Measurements from ENCODE around the gene PIEZO1. TPM values are rescaled to one million over a fixed set of nuclear protein-coding genes. Genes with fewer than 3 reads are reported as not detected.

PIEZO1 gene
- total and polyA plus RNA-seq, 8 donors, result 75.3 to 193 (median 103) TPM

DNA sequence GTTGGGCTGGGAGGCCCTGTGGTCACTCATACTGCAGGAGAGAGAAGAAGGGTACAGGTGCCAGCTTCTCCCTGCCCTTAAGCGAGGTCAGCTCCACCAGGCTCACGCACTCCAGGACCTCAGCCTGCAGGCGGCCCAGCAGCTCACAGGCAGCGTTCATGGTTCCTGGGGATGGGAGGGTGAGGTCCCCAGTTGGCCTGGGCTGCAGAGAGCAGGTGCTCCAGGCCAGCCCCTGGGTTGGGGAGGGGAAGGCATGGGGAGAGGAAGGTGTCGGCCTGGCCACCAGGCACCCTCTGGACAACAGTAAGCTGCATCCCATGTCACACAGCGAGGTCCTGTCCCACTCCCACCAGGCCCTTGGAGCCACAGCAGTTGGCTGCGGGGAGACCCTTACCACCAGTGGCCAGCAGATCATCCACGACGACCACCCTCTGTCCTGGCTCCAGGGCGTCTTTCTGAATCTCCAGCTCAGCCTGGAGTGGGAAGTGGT is 24.7 kb upstream of the PIEZO1 start:
- Histone ChIP-seq H3K27me3 (peaks cover 0 to under 1% of the 10 kb centered on the region in 2 donors), H3K36me3 (peaks cover 0 to 32% of the 10 kb centered on the region in 2 donors), H3K4me3 (no peak overlapping the region), H3K9me3 (no peaks in the 10 kb centered on the region), H3K27ac (no peak overlapping the region), H3K4me1 (peaks cover 15 to 45% of the 10 kb centered on the region in 2 donors)
- DNase-seq, result no peak
- no peak for ATAC-seq
- intact Hi-C loops (cut with DNase I), result no loop called here
- TF ChIP-seq, protein P1, sequence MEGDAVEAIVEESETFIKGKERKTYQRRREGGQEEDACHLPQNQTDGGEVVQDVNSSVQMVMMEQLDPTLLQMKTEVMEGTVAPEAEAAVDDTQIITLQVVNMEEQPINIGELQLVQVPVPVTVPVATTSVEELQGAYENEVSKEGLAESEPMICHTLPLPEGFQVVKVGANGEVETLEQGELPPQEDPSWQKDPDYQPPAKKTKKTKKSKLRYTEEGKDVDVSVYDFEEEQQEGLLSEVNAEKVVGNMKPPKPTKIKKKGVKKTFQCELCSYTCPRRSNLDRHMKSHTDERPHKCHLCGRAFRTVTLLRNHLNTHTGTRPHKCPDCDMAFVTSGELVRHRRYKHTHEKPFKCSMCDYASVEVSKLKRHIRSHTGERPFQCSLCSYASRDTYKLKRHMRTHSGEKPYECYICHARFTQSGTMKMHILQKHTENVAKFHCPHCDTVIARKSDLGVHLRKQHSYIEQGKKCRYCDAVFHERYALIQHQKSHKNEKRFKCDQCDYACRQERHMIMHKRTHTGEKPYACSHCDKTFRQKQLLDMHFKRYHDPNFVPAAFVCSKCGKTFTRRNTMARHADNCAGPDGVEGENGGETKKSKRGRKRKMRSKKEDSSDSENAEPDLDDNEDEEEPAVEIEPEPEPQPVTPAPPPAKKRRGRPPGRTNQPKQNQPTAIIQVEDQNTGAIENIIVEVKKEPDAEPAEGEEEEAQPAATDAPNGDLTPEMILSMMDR (IDR thresholded peaks at IDR 0.05), result no peak

DNA sequence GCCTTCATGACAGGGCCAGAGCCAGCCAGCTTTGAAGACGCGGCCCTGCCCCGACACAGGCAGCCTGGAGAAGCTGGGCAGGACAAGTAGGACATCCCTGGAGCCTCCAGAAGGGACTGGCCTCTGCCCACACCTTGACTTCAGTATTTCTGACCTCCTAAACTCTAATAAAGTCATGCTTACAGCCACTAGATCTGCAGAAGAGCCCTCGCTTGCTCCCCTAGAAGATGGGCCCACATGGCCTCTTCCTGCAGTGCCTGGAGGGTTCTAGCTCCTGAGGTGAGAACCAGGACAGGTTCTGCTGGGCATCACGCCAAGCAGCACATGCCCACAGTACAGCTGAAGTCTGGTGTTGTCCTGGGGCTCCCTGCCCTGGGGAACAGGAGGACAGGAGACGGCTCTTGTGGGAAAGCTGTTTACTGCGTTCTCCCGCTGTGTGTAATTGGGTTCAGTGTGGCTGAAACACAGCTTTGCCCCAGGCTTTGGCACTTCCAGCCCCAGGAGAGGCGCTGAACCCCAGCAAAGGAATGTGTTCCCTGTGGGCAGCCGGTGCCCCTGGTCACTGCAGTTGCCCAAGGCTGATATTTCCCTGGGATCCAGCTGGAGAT is 24.2 kb upstream of the PIEZO1 start:
- Histone ChIP-seq H3K4me3 (no peak overlapping the region), H3K9me3 (no peaks in the 10 kb centered on the region), H3K4me1 (peaks cover 17 to 51% of the 10 kb centered on the region in 2 donors), H3K27me3 (peaks cover 0 to 6% of the 10 kb centered on the region in 2 donors), H3K36me3 (peaks cover 0 to 32% of the 10 kb centered on the region in 2 donors), H3K27ac (no peak overlapping the region)
- no peak for ATAC-seq
- TF ChIP-seq, protein P1 (IDR thresholded peaks at IDR 0.05), result no peak
- no peak for DNase-seq
- intact Hi-C loops (cut with DNase I), result no loop called here

DNA sequence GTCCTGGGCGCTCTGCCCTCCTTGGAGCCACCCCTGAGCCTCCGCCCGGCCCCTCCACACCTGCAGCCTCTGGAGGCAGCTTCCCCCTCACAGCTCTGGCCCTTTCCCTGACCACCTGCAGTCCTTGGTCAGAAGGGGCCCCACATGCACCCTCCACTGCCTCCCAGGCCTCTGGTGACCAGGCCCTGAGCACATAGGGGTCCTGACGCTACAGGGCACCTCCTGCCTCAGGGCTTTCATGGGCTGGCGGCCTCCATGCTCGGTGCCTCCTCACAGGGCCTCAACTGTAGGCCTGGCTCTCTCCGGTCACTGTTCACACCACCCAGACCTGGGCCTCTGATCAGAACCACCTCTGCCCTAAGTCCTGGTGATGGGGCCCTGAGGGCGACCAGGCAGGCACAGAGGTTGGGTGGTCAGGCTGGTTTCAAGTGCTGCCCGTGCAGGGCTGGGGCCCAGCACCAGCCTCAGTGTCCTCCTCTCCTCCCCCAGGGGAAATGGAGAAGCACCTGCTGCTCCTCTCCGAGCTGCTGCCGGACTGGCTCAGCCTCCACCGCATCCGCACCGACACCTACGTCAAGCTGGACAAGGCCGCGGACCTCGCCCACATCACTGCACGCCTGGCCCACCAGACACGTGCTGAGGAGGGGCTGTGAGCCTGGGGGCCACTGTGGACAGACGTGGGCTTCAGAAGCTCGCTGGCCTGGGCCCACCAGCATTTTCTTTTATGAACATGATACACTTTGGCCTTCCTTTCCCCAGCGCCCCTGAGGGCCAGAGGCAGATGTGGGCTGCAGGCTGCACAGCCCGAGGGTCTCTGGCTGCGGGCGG is 22.8 kb upstream of the PIEZO1 start:
- TF ChIP-seq, protein P1 (IDR thresholded peaks at IDR 0.05), result no peak
- H3K36me3 ChIP-seq, result peaks cover 0 to 32% of the 10 kb centered on the region in 2 donors
- peaks cover 0 to 8% of the 10 kb centered on the region in 2 donors for H3K27me3 ChIP-seq
- no peaks in the 10 kb centered on the region for H3K9me3 ChIP-seq
- no peak overlapping the region for H3K4me3 ChIP-seq
- peaks cover 17 to 52% of the 10 kb centered on the region in 2 donors for H3K4me1 ChIP-seq
- DNase-seq (no peak), ATAC-seq (no peak)
- H3K27ac ChIP-seq, result no peak overlapping the region
- intact Hi-C loops (cut with DNase I), result no loop called here

DNA sequence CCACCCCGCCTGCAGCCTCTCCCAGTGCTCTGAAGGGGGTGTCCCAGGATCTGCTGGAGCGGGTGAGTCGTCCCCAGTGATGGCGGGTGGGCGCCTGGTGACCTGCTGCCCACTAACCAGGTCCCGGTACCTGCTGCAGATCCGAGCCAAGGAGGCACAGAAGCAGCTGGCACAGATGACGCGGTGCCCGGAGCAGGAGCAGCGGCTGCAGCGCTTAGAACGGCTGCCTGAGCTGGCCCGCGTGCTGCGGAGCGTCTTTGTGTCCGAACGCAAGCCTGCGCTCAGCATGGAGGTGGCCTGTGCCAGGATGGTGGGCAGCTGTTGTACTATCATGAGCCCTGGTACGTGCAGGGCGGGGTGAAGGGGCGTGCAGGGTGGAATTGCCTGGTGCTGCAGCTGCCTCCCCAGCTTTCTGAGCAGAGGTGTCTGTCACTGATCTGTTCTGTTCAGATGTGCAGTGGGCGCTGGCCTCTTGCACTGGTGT is 22.2 kb upstream of the PIEZO1 start:
- TF ChIP-seq, protein P1 (IDR thresholded peaks at IDR 0.05), result no peak

More for the DNA sequence above, 22.2 kb upstream of the PIEZO1 start:
- Histone ChIP-seq H3K9me3 (no peaks in the 10 kb centered on the region), H3K4me1 (peaks cover 17 to 52% of the 10 kb centered on the region in 2 donors), H3K27ac (no peak overlapping the region), H3K4me3 (no peak overlapping the region), H3K36me3 (peaks cover 0 to 32% of the 10 kb centered on the region in 2 donors), H3K27me3 (peaks cover 0 to 8% of the 10 kb centered on the region in 2 donors)
- DNase-seq, result no peak
- no peak for ATAC-seq
- intact Hi-C loops (cut with DNase I), result no loop called here

Data from left lung (tissue), 10 donors.